ENCODE results near the gene SLC39A5. TPM values are rescaled to one million over a fixed set of nuclear protein-coding genes. Genes with fewer than 3 reads are reported as not detected.
A peak's percentile ranks its signal among the peaks of the same experiment; 100 is the strongest.

Gene SLC39A5
- total and polyA plus RNA-seq, 2 of the 13 experiments (the other 11 are each of a cell fraction or from before 2014, with no cell fraction given) = 59.7 to 101 TPM

DNA sequence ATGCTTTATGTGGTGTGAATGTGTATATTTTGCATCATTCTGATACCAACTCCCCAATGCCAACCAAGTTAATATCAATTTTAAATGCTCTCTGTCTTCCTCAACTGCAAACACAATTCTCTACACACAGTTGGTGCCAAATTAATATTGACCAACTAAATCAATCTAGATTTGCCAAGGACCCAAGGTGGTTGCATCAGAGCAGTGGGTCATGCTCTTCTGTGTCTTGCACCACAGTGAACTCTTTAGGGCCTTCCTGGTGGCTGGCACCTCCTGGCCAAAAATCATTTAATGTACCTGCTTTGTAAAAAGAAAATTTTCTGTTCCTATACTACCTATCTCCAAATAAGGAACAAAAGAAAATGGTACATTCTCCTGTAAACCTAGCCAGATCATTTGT, 51.0 kb downstream of the SLC39A5 start:
- CTCF ChIA-PET (ENCODE audit: low intra/inter-chr PET ratio, low total read pairs) = no interaction called here

DNA sequence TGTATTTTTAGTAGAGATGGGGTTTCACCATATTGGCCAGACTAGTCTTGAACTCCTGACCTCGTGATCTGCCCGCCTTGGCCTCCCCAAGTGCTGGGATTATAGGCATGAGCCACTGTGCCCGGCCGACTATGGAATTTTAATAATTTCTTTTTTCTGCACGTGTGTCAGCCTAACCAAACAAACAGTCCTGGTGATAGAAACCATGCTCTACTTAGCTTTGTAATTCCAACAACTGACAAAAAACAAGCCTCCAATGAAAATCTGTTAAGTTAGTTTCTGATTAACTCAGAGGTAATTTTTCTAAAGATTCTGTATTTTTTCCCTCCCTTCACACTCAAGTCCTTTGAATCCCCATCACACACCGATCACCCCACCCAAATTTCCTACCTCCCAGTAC, 52.2 kb downstream of the SLC39A5 start:
- 93% methylated on average over 6 of the region's 6 CpGs for WGBS (ENCODE audit: low lambda C conversion rate)
- FAIRE-seq = no peak
- TF ChIP-seq MBNL3 (CRISPR knock-in tag; conservative IDR thresholded peaks at IDR 0.05) (no peak), NAIF1 (CRISPR knock-in tag; IDR thresholded peaks at IDR 0.05; ENCODE audit: borderline replicate concordance) (no peak), HNF4G (IDR thresholded peaks at IDR 0.05; ENCODE audit: borderline replicate concordance, low read depth, low read length) (no peak), HNF4G (CRISPR knock-in tag; IDR thresholded peaks at IDR 0.05; ENCODE audit: borderline replicate concordance, low read depth) (no peak), ZNF510 (CRISPR knock-in tag; IDR thresholded peaks at IDR 0.05; ENCODE audit: low read depth) (no peak), NKX3-1 (CRISPR knock-in tag; IDR thresholded peaks at IDR 0.05) (no peak), KMT2B (CRISPR knock-in tag; IDR thresholded peaks at IDR 0.05) (no peak), NBN (conservative IDR thresholded peaks at IDR 0.05) (no peak), ZKSCAN1 (IDR thresholded peaks at IDR 0.05; ENCODE audit: low read length) (no peak), NFYB (CRISPR knock-in tag; IDR thresholded peaks at IDR 0.05) (no peak)
- TF ChIP-seq, protein P1, sequence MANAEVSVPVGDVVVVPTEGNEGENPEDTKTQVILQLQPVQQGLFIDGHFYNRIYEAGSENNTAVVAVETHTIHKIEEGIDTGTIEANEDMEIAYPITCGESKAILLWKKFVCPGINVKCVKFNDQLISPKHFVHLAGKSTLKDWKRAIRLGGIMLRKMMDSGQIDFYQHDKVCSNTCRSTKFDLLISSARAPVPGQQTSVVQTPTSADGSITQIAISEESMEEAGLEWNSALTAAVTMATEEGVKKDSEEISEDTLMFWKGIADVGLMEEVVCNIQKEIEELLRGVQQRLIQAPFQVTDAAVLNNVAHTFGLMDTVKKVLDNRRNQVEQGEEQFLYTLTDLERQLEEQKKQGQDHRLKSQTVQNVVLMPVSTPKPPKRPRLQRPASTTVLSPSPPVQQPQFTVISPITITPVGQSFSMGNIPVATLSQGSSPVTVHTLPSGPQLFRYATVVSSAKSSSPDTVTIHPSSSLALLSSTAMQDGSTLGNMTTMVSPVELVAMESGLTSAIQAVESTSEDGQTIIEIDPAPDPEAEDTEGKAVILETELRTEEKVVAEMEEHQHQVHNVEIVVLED (CRISPR knock-in tag; IDR thresholded peaks at IDR 0.05; ENCODE audit: borderline replicate concordance) = no peak
- TF ChIP-seq, protein P2, sequence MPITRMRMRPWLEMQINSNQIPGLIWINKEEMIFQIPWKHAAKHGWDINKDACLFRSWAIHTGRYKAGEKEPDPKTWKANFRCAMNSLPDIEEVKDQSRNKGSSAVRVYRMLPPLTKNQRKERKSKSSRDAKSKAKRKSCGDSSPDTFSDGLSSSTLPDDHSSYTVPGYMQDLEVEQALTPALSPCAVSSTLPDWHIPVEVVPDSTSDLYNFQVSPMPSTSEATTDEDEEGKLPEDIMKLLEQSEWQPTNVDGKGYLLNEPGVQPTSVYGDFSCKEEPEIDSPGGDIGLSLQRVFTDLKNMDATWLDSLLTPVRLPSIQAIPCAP (CRISPR knock-in tag; IDR thresholded peaks at IDR 0.05; ENCODE audit: low read depth) = no peak
- TF ChIP-seq, protein P3, sequence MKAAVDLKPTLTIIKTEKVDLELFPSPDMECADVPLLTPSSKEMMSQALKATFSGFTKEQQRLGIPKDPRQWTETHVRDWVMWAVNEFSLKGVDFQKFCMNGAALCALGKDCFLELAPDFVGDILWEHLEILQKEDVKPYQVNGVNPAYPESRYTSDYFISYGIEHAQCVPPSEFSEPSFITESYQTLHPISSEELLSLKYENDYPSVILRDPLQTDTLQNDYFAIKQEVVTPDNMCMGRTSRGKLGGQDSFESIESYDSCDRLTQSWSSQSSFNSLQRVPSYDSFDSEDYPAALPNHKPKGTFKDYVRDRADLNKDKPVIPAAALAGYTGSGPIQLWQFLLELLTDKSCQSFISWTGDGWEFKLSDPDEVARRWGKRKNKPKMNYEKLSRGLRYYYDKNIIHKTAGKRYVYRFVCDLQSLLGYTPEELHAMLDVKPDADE (CRISPR knock-in tag; IDR thresholded peaks at IDR 0.05) = no peak
- TF ChIP-seq, protein P4, sequence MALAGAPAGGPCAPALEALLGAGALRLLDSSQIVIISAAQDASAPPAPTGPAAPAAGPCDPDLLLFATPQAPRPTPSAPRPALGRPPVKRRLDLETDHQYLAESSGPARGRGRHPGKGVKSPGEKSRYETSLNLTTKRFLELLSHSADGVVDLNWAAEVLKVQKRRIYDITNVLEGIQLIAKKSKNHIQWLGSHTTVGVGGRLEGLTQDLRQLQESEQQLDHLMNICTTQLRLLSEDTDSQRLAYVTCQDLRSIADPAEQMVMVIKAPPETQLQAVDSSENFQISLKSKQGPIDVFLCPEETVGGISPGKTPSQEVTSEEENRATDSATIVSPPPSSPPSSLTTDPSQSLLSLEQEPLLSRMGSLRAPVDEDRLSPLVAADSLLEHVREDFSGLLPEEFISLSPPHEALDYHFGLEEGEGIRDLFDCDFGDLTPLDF (CRISPR knock-in tag; IDR thresholded peaks at IDR 0.05) = no peak

More for the DNA sequence above, 51.0 kb downstream of the SLC39A5 start:
- TF ChIP-seq CEBPB (IDR thresholded peaks at IDR 0.05; ENCODE audit: borderline replicate concordance, low read depth, low read length) = peak; percentile 28; the same call in 1 of the 2 replicates
- no peak for TF ChIP-seq ZNF761 (CRISPR knock-in tag; conservative IDR thresholded peaks at IDR 0.05)
- TF ChIP-seq FOXO1 (CRISPR knock-in tag; IDR thresholded peaks at IDR 0.05) = no peak
- TF ChIP-seq SNRNP70 (IDR thresholded peaks at IDR 0.05; ENCODE audit: low read depth, low read length) = no peak
- FAIRE-seq (no peak), DNase-seq (ENCODE audit: low spot score) (no peak), ATAC-seq (no peak)
- in situ Hi-C loops (cut with HindIII; ENCODE audit: extremely low pct_ligation_motif_present, low pct_unique_long_range_greater_than_20kb) (no loop called here), intact Hi-C loops (cut with micrococcal nuclease; ENCODE audit: unreplicated experiment) (no loop called here)
- Histone ChIP-seq H3K9ac (ENCODE audit: insufficient read depth, low read depth, low read length) (no peak overlapping the region), H3K36me3 (replicated peaks in 1 of 2; ENCODE audit: control insufficient read depth in 1 of 2, insufficient read depth in 2 of 2, low read length in 2 of 2) (peaks cover 15 to 70% of the 10 kb centered on the region in 2 experiments), H3K9me3 (ENCODE audit: low read length) (no peaks in the 10 kb centered on the region), H3K27me3 (ENCODE audit: control insufficient read depth in 1 of 2, insufficient read depth in 2 of 2, low read length in 2 of 2) (no peaks in the 10 kb centered on the region), H3K4me1 (ENCODE audit: insufficient read depth, low read length) (peaks cover 4% of the 10 kb centered on the region), H3K4me2 (ENCODE audit: low read depth, low read length) (no peak overlapping the region), H3K79me2 (ENCODE audit: insufficient read depth, low read length) (no peaks in the 10 kb centered on the region), H3K27ac (ENCODE audit: extremely low read length, insufficient read depth, low read length) (no peak overlapping the region), H4K20me1 (ENCODE audit: insufficient read depth, low read length) (no peaks in the 10 kb centered on the region), H2AFZ (ENCODE audit: low read length) (no peak overlapping the region), H3K4me3 (replicated peaks in 1 of 3; ENCODE audit: insufficient read depth in 1 of 3, low read depth in 2 of 3, low read length in 3 of 3) (no peak overlapping the region)
- POLR2A ChIA-PET = interaction anchor here (0.8 kb wide), 1 partner anchor 14 kb away, joined by 3 read pairs; no protein-coding TSS in a partner anchor
- BruUV-seq (replicated peaks) = no TSS peak

More for the DNA sequence above, 52.2 kb downstream of the SLC39A5 start:
- Histone ChIP-seq H3K9me3 (ENCODE audit: low read length) (no peaks in the 10 kb centered on the region), H2AFZ (ENCODE audit: low read length) (no peak overlapping the region), H4K20me1 (ENCODE audit: insufficient read depth, low read length) (no peaks in the 10 kb centered on the region), H3K4me1 (ENCODE audit: insufficient read depth, low read length) (peaks cover 16% of the 10 kb centered on the region), H3K27me3 (ENCODE audit: control insufficient read depth in 1 of 2, insufficient read depth in 2 of 2, low read length in 2 of 2) (no peaks in the 10 kb centered on the region), H3K9ac (ENCODE audit: insufficient read depth, low read depth, low read length) (no peak overlapping the region), H3K36me3 (replicated peaks in 1 of 2; ENCODE audit: control insufficient read depth in 1 of 2, insufficient read depth in 2 of 2, low read length in 2 of 2) (peaks cover 15 to 69% of the 10 kb centered on the region in 2 experiments), H3K27ac (ENCODE audit: extremely low read length, insufficient read depth, low read length) (no peak overlapping the region), H3K4me3 (replicated peaks in 1 of 3; ENCODE audit: insufficient read depth in 1 of 3, low read depth in 2 of 3, low read length in 3 of 3) (no peak overlapping the region), H3K4me2 (ENCODE audit: low read depth, low read length) (no peak overlapping the region), H3K79me2 (ENCODE audit: insufficient read depth, low read length) (peaks cover 4% of the 10 kb centered on the region)
- POLR2A ChIA-PET = no interaction called here
- CTCF ChIA-PET (ENCODE audit: low intra/inter-chr PET ratio, low total read pairs) = no interaction called here
- intact Hi-C loops (cut with micrococcal nuclease; ENCODE audit: unreplicated experiment) (no loop called here), in situ Hi-C loops (cut with HindIII; ENCODE audit: extremely low pct_ligation_motif_present, low pct_unique_long_range_greater_than_20kb) (no loop called here)
- ATAC-seq (no peak), DNase-seq (ENCODE audit: low spot score) (no peak)
- no TSS peak for BruUV-seq (replicated peaks)

All from HepG2 (cell line).